GM12878 (cell line): ENCODE data around the gene NFAM1. TPM values are rescaled to one million over a fixed set of nuclear protein-coding genes. Genes with fewer than 3 reads are reported as not detected.

Experiments used
- ATF7 ChIP-seq: fragments of 450-650 bp; IDR thresholded peaks from 2 replicates; pipeline ENCODE4 v1.6.1; 2016; ENCODE audit warnings: low read depth, mild to moderate bottlenecking
- CUX1 ChIP-seq: IDR thresholded peaks from 2 replicates; pipeline ENCODE4 v1.6.1; 2012; ENCODE audit warnings: improper control_type of control experiment, low read depth, low read length; ENCODE audit not compliant: insufficient replicate concordance
- FOXM1 ChIP-seq: IDR thresholded peaks from 2 replicates; pipeline ENCODE4 v1.6.1; 2012; ENCODE audit warnings: low read depth, mild to moderate bottlenecking, inconsistent platforms, low read length, moderate library complexity
- HDGF ChIP-seq: fragments of 450-650 bp; IDR thresholded peaks from 2 replicates; pipeline ENCODE4 v1.6.1; 2016; ENCODE audit warnings: antibody characterized with exemption
- KDM1A ChIP-seq: fragments of 200-600 bp; sonication (generic); IDR thresholded peaks from 2 replicates; pipeline ENCODE4 v1.6.1; 2016; ENCODE audit warnings: borderline replicate concordance
- MAX ChIP-seq: IDR thresholded peaks from 2 replicates; pipeline ENCODE4 v1.6.1; 2012; ENCODE audit warnings: low read depth, low read length, improper control_type of control experiment
- MEF2B ChIP-seq: fragments of 450-650 bp; IDR thresholded peaks from 2 replicates; pipeline ENCODE4 v1.6.1; 2018; ENCODE audit warnings: mild to moderate bottlenecking, moderate library complexity; ENCODE audit not compliant: partially characterized antibody, poor library complexity, severe bottlenecking
- MYB ChIP-seq: fragments of 150-350 bp; IDR thresholded peaks from 2 replicates; pipeline ENCODE4 v1.6.1; 2014; ENCODE audit warnings: mild to moderate bottlenecking, low read depth, low read length, borderline replicate concordance
- POLR2A ChIP-seq: IDR thresholded peaks from 2 replicates; pipeline ENCODE4 v1.6.1; 2011; ENCODE audit warnings: low read depth, mild to moderate bottlenecking, low read length
- REST ChIP-seq: IDR thresholded peaks from 2 replicates; pipeline ENCODE4 v1.6.1; 2012; ENCODE audit warnings: mild to moderate bottlenecking, low read depth, low read length
- SMARCA5 ChIP-seq: fragments of 450-650 bp; IDR thresholded peaks from 2 replicates; pipeline ENCODE4 v1.6.1; 2017; ENCODE audit warnings: mild to moderate bottlenecking
- SP1 ChIP-seq: IDR thresholded peaks from one replicate; pipeline ENCODE4 v1.6.1; 2011; ENCODE audit warnings: low read depth, low read length
- TBL1XR1 ChIP-seq: IDR thresholded peaks from 2 replicates; pipeline ENCODE4 v1.6.1; 2012; ENCODE audit warnings: low read depth, low read length, improper control_type of control experiment
- ZBTB4 ChIP-seq: fragments of 450-650 bp; formaldehyde crosslinking; IDR thresholded peaks from 2 replicates; pipeline ENCODE4 v1.4.0; 2022; ENCODE audit warnings: mild to moderate bottlenecking, moderate library complexity
- ZSCAN29 ChIP-seq: fragments of 450-650 bp; IDR thresholded peaks from 2 replicates; pipeline ENCODE4 v1.6.1; 2017; ENCODE audit warnings: mild to moderate bottlenecking, moderate library complexity
- polyA plus RNA-seq, 11 experiments: library from polyadenylated mRNA; depleted of rRNA in 4 of 11; unstranded in 6 of 11; stranded (reverse) in 5 of 11; fragments of >200 nt; fragmentation: Nextera tagmentation in 4 of 11; fragmentation: Illumina TruSeq in 1 of 11; extraction: Ambion mirVana in 4 of 11; extraction: Trizol in 1 of 11; gene quantifications; 1 replicate in 1 of 11; 2 replicates in 10 of 11; pipeline versions ENCODE4 v1.2.1 to v1.2.3, GENCODE V29; 2011 to 2016; ENCODE audit warnings: inconsistent platforms in 2 of 11, missing spikeins in 2 of 11, low read depth in 1 of 11
- total RNA-seq, 4 experiments: library from RNA; depleted of rRNA in 3 of 4; stranded (reverse); fragments of >200 nt in 3 of 4; fragmentation: Illumina TruSeq in 1 of 4; extraction: Trizol in 1 of 4; gene quantifications; 2 replicates each; pipeline versions ENCODE4 v1.2.1 to v1.2.3, GENCODE V29; 2013 to 2021

Gene NFAM1
- total and polyA plus RNA-seq, 10 of the 15 experiments (the other 5 are each of a cell fraction or from before 2014, with no cell fraction given) = 0.13 to 1.3 (median 0.24) TPM; not detected in 3

- no peak for TF ChIP-seq CUX1
- TF ChIP-seq ZBTB4 = no peak
- peak; percentile 83 for TF ChIP-seq ATF7
- TF ChIP-seq REST = no peak
- TF ChIP-seq ZSCAN29 = peak; percentile 81
- peak; percentile 35; the same call in 1 of the 2 replicates for TF ChIP-seq HDGF
- TF ChIP-seq FOXM1 = no peak
- TF ChIP-seq SP1 = peak; percentile 50
- TF ChIP-seq MAX = peak; percentile 21; the same call in 1 of the 2 replicates
- peak; percentile 60 for TF ChIP-seq POLR2A
- TF ChIP-seq MYB = no peak
- TF ChIP-seq MEF2B = peak; percentile 79
- TF ChIP-seq TBL1XR1 = no peak
- TF ChIP-seq SMARCA5 = peak; percentile 49
- no peak for TF ChIP-seq KDM1A
Observed at GRCh38 chr22:42419243-42419881, 12.8 kb downstream of the NFAM1 start (continued).
